Measurements from ENCODE around the gene PHF12.

The PHF12 gene

GRCh38 chr17:28951428-28951990 is at the start of gene PHF12:
Gene PHF12, minus strand, starts transcription at chr17:28951518. Its CDS starts 558 bp downstream, at chr17:28950960.
- Histone ChIP-seq H3K79me2 (ENCODE audit: low read length) (peaks cover 48% of the 10 kb centered on the region), H3K9ac (ENCODE audit: low read length) (peak within 1 kb of the TSS; percentile 97), H2AFZ (ENCODE audit: low read depth, low read length) (peak within 1 kb of the TSS; percentile 17; the same call in 1 of the 2 replicates), H3K4me1 (ENCODE audit: low read length) (peaks cover 32% of the 10 kb centered on the region), H3K4me2 (ENCODE audit: low read length) (peak within 1 kb of the TSS; percentile 90), H3K27me3 (ENCODE audit: low read depth, low read length) (no peaks in the 10 kb centered on the region), H3K27ac (ENCODE audit: low read length) (peak within 1 kb of the TSS; percentile 95), H3K36me3 (replicated peaks; ENCODE audit: low read depth, low read length) (peaks cover 27% of the 10 kb centered on the region), H3K4me3 (ENCODE audit: low read length) (peak within 1 kb of the TSS; percentile 85), H4K20me1 (ENCODE audit: insufficient read depth, low read length) (peaks cover 24% of the 10 kb centered on the region), H3K9me3 (ENCODE audit: insufficient read depth, low read length) (no peaks in the 10 kb centered on the region)
- TF ChIP-seq EZH2phosphoT487 (IDR thresholded peaks at IDR 0.05; ENCODE audit: low read depth) (no peak), CTCF (IDR thresholded peaks at IDR 0.05; ENCODE audit: low read depth, low read length) (no peak)

DNA sequence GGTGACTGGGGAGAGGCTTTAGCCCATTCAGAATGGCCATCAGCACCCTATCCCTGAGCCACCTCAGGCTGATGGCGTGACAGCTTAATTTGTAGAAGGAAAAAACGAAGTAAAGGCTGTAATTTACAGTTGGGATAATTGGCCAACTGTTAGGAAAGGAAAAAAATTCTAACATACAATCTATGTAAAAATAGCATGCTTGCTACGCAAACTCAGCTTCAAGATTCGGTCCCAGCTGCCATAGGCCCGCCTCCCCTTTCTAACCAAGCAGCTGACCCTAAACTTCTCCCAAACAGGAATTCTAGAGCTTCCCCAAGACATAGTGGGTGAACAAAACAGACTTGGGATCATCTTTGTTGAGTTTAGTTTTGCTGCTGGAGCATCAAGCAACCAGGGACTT is 49.7 kb upstream of the PHF12 start:
- Histone ChIP-seq H3K9ac (ENCODE audit: low read length) (no peak overlapping the region), H3K4me1 (ENCODE audit: low read length) (peaks cover 5% of the 10 kb centered on the region; the same call in 1 of the 2 replicates), H3K27ac (ENCODE audit: low read length) (no peak overlapping the region), H3K4me3 (ENCODE audit: low read length) (no peak overlapping the region), H3K4me2 (ENCODE audit: low read length) (no peak overlapping the region), H3K79me2 (ENCODE audit: low read length) (no peaks in the 10 kb centered on the region), H3K27me3 (ENCODE audit: low read depth, low read length) (no peaks in the 10 kb centered on the region), H3K9me3 (ENCODE audit: insufficient read depth, low read length) (no peaks in the 10 kb centered on the region), H3K36me3 (replicated peaks; ENCODE audit: low read depth, low read length) (no peaks in the 10 kb centered on the region), H2AFZ (ENCODE audit: low read depth, low read length) (no peak overlapping the region), H4K20me1 (ENCODE audit: insufficient read depth, low read length) (no peaks in the 10 kb centered on the region)
- TF ChIP-seq EZH2phosphoT487 (IDR thresholded peaks at IDR 0.05; ENCODE audit: low read depth) (no peak), CTCF (IDR thresholded peaks at IDR 0.05; ENCODE audit: low read depth, low read length) (no peak)

DNA sequence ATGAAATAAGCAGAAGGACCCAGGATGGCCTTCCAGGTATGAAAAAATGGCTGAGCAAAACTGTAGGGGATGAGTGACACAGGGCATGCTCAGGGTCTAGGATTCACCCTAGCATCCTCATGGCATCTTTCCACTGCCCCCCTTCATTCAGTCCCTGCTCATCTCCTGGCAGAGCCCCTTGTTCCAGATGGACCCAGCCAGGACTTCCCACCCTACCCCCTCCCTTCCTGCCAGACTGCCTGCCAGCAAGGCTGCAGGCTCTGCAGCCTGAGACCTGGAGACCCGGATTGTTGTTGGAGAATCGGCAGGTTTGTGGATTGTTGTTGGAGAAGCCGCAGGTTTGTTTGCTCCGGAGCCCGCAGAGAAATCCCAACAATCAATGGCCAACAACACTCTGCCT is 47.9 kb upstream of the PHF12 start:
- no peaks in the 10 kb centered on the region for H3K27me3 ChIP-seq (ENCODE audit: low read depth, low read length)
- no peaks in the 10 kb centered on the region for H3K36me3 ChIP-seq (replicated peaks; ENCODE audit: low read depth, low read length)
- no peak overlapping the region for H3K27ac ChIP-seq (ENCODE audit: low read length)
- no peak for TF ChIP-seq CTCF (IDR thresholded peaks at IDR 0.05; ENCODE audit: low read depth, low read length)
- no peak for TF ChIP-seq EZH2phosphoT487 (IDR thresholded peaks at IDR 0.05; ENCODE audit: low read depth)
- no peaks in the 10 kb centered on the region for H3K79me2 ChIP-seq (ENCODE audit: low read length)
- no peak overlapping the region for H3K9ac ChIP-seq (ENCODE audit: low read length)
- no peak overlapping the region for H3K4me2 ChIP-seq (ENCODE audit: low read length)
- H3K9me3 ChIP-seq (ENCODE audit: insufficient read depth, low read length): no peaks in the 10 kb centered on the region
- no peak overlapping the region for H3K4me3 ChIP-seq (ENCODE audit: low read length)
- H4K20me1 ChIP-seq (ENCODE audit: insufficient read depth, low read length): no peaks in the 10 kb centered on the region
- no peak overlapping the region for H2AFZ ChIP-seq (ENCODE audit: low read depth, low read length)
- peaks cover 5% of the 10 kb centered on the region; the same call in 1 of the 2 replicates for H3K4me1 ChIP-seq (ENCODE audit: low read length)

- Histone ChIP-seq H3K4me3 (ENCODE audit: low read length) (no peak overlapping the region), H3K4me1 (ENCODE audit: low read length) (peaks cover 5% of the 10 kb centered on the region; the same call in 1 of the 2 replicates), H3K27me3 (ENCODE audit: low read depth, low read length) (no peaks in the 10 kb centered on the region), H3K9me3 (ENCODE audit: insufficient read depth, low read length) (no peaks in the 10 kb centered on the region), H3K9ac (ENCODE audit: low read length) (no peak overlapping the region), H3K79me2 (ENCODE audit: low read length) (no peaks in the 10 kb centered on the region), H3K27ac (ENCODE audit: low read length) (no peak overlapping the region), H3K4me2 (ENCODE audit: low read length) (no peak overlapping the region), H2AFZ (ENCODE audit: low read depth, low read length) (no peak overlapping the region), H3K36me3 (replicated peaks; ENCODE audit: low read depth, low read length) (no peaks in the 10 kb centered on the region), H4K20me1 (ENCODE audit: insufficient read depth, low read length) (no peaks in the 10 kb centered on the region)
- TF ChIP-seq CTCF (IDR thresholded peaks at IDR 0.05; ENCODE audit: low read depth, low read length): no peak
- TF ChIP-seq EZH2phosphoT487 (IDR thresholded peaks at IDR 0.05; ENCODE audit: low read depth): no peak
Measured at GRCh38 chr17:28997806-28998205, 46.5 kb upstream of the PHF12 start.

Measured in OCI-LY3 (cell line).